K562 (cell line): ENCODE measurements around the gene MASP1. TPM values are rescaled to one million over a fixed set of nuclear protein-coding genes. Genes with fewer than 3 reads are reported as not detected.
A peak's percentile ranks its signal among the peaks of the same experiment; 100 is the strongest.

Experiments used
- ATAC-seq: fragments of 200-7000 bp; cut with Tn5 transposase; 3 replicates; pipeline ENCODE4 v1.9.1; 2020; ENCODE audit warnings: moderate library complexity
- BruUV-seq: library from RNA; stranded (reverse); fragments of 400-500 nt; replicated peaks from 2 replicates; lab custom pipeline; 2021; lab: Mats Ljungman, UMichigan
- CTCF ChIA-PET: fragments of 300-600 bp; formaldehyde crosslinking; extraction: SDS; loops from one replicate; lab custom pipeline; 2021; ENCODE audit warnings: low intra/inter-chr PET ratio; lab: Yijun Ruan, JAX
- POLR2A ChIA-PET: fragments of 300-600, 350-650 bp; sonication (Branson Sonifier 250); formaldehyde crosslinking; extraction: SDS; loops from one replicate; lab custom pipeline; 2021; ENCODE audit warnings: antibody characterized with exemption, inconsistent platforms; lab: Yijun Ruan, JAX
- DNase-seq, 4 experiments: peaks; one replicate each; pipeline versions ENCODE4 v3.0.0 to v3.0.0-alpha.2; 2011 to 2018; ENCODE audit warnings: low spot score in 3 of 4, mixed read lengths in 3 of 4; ENCODE audit errors: extremely low read depth in 1 of 4
- FAIRE-seq: peaks from 2 replicates; lab custom pipeline; 2011; peaks lifted over from hg19 to GRCh38; lab: Jason Lieb, UNC
- H2AFZ ChIP-seq: 2 replicates; pipeline ENCODE4 v1.6.0; 2011; ENCODE audit warnings: low read depth, low read length, control low read depth, inconsistent platforms
- H3K27ac ChIP-seq: fragments of 200-600 bp; 3 replicates; pipeline ENCODE4 v1.8.0; 2011; ENCODE audit warnings: low read depth, mild to moderate bottlenecking, control low read depth, inconsistent platforms, low read length, moderate library complexity, mixed read lengths; ENCODE audit errors: extremely low read depth
- H3K27me3 ChIP-seq, 2 experiments: fragments of 300-600 bp in 1 of 2; 2 replicates in 1 of 2; 3 replicates in 1 of 2; pipeline versions ENCODE4 v1.6.0 to v1.8.0; 2011; ENCODE audit warnings: inconsistent platforms in 2 of 2, low read length in 2 of 2, mild to moderate bottlenecking in 1 of 2, mixed read lengths in 1 of 2, moderate library complexity in 1 of 2; ENCODE audit not compliant: control insufficient read depth in 2 of 2, insufficient read depth in 2 of 2
- H3K36me3 ChIP-seq: fragments of 300-600 bp; 3 replicates; pipeline ENCODE4 v1.8.0; 2011; ENCODE audit warnings: mild to moderate bottlenecking, low read length, inconsistent platforms; ENCODE audit not compliant: control insufficient read depth, insufficient read depth
- H3K4me1 ChIP-seq, 2 experiments: fragments of 200-600 bp in 1 of 2; replicated peaks in 1 of 2; 2 replicates in 1 of 2; 3 replicates in 1 of 2; pipeline versions ENCODE4 v1.5.1 to v1.8.0; 2011; ENCODE audit warnings: inconsistent platforms in 2 of 2, low read length in 2 of 2, mild to moderate bottlenecking in 1 of 2, mixed read lengths in 1 of 2, moderate library complexity in 1 of 2; ENCODE audit not compliant: control insufficient read depth in 2 of 2, insufficient read depth in 2 of 2
- H3K4me2 ChIP-seq: 2 replicates; pipeline ENCODE4 v1.6.1; 2011; ENCODE audit warnings: low read length, control low read depth, inconsistent platforms, mixed read lengths; ENCODE audit not compliant: insufficient read depth
- H3K4me3 ChIP-seq: fragments of 200-600 bp; sonication (generic), shearing (Covaris generic); 2 replicates; pipeline ENCODE4 v1.5.1; 2016; ENCODE audit warnings: control low read depth, inconsistent platforms
- H3K79me2 ChIP-seq: fragments of 200-600 bp; 3 replicates; pipeline ENCODE4 v1.8.0; 2011; ENCODE audit warnings: low read length, inconsistent platforms; ENCODE audit not compliant: control insufficient read depth, insufficient read depth
- H3K9ac ChIP-seq, 2 experiments: 2 replicates each; pipeline versions ENCODE4 v1.6.0 to v1.6.1; 2011; ENCODE audit warnings: low read depth in 2 of 2, low read length in 2 of 2, control low read depth in 1 of 2, inconsistent platforms in 1 of 2, mild to moderate bottlenecking in 1 of 2, mixed read lengths in 1 of 2; ENCODE audit not compliant: insufficient read depth in 1 of 2
- H3K9me1 ChIP-seq: one replicate; pipeline ENCODE4 v1.6.0; 2011; ENCODE audit warnings: inconsistent platforms, mild to moderate bottlenecking, low read length, moderate library complexity; ENCODE audit not compliant: control insufficient read depth, insufficient read depth
- H3K9me3 ChIP-seq: replicated peaks from 2 replicates; pipeline ENCODE4 v1.5.1; 2011; ENCODE audit warnings: low read depth, low read length, inconsistent platforms; ENCODE audit not compliant: control insufficient read depth, insufficient read depth
- H4K20me1 ChIP-seq: replicated peaks from 2 replicates; pipeline ENCODE4 v1.6.1; 2011; ENCODE audit warnings: low read length, inconsistent platforms, mixed read lengths; ENCODE audit not compliant: control insufficient read depth, insufficient read depth
- AFF1 ChIP-seq, 2 experiments: fragments of 450-650 bp; IDR thresholded peaks; 2 replicates each; pipeline ENCODE4 v1.6.1; 2018; ENCODE audit warnings: mild to moderate bottlenecking in 2 of 2, low read depth in 1 of 2; ENCODE audit not compliant: partially characterized antibody in 2 of 2
- ATF6 ChIP-seq: sonication (generic); formaldehyde crosslinking; IDR thresholded peaks from 2 replicates; pipeline ENCODE4 v1.4.0; 2020; ENCODE audit warnings: mild to moderate bottlenecking, missing genetic modification reagents
- CEBPG ChIP-seq, 3 experiments: fragments of 200-800 bp in 1 of 3; sonication (Bioruptor generic) in 1 of 3; sonication (generic) in 1 of 3; formaldehyde crosslinking in 1 of 3; IDR thresholded peaks in 2 of 3; conservative IDR thresholded peaks in 1 of 3; 2 replicates each; pipeline versions ENCODE4 v1.6.1 to v1.8.0; 2016 to 2022; ENCODE audit warnings: missing compliant biosample characterization in 2 of 3, missing genetic modification characterization in 2 of 3, mild to moderate bottlenecking in 1 of 3, missing genetic modification reagents in 1 of 3
- FOSL1 ChIP-seq: fragments of 200-800 bp; sonication (Bioruptor generic); conservative IDR thresholded peaks from 2 replicates; pipeline ENCODE4 v1.6.1; 2016; ENCODE audit warnings: missing genetic modification characterization, missing compliant biosample characterization
- RBM17 ChIP-seq: fragments of 200-400 bp; formaldehyde crosslinking; IDR thresholded peaks from 2 replicates; pipeline ENCODE4 v1.6.1; 2017; ENCODE audit warnings: low read depth, mild to moderate bottlenecking, low read length, borderline replicate concordance
- TRIM28 ChIP-seq: fragments of 450-650 bp; IDR thresholded peaks from 2 replicates; pipeline ENCODE4 v1.6.1; 2017
- ZC3H11A ChIP-seq: IDR thresholded peaks from 2 replicates; pipeline ENCODE4 v1.6.1; 2012; ENCODE audit warnings: low read depth, low read length, improper control_type of control experiment
- ZNF589 ChIP-seq: fragments of 200-800 bp; sonication (Bioruptor generic); IDR thresholded peaks from 2 replicates; pipeline ENCODE4 v1.6.1; 2016; ENCODE audit warnings: low read depth, missing genetic modification characterization, missing compliant biosample characterization
- WGBS: fragments of 100-300 bp; shearing (Covaris generic); methylation state at CpG from one replicate; pipeline ENCODE4 v1.1.6; 2016; ENCODE audit warnings: low coverage, mixed read lengths; ENCODE audit not compliant: insufficient coverage; ENCODE audit errors: missing lambda C conversion rate; 5-methylcytosine and 5-hydroxymethylcytosine counted together
- in situ Hi-C: fragments of 300-500 bp; cut with MboI; formaldehyde crosslinking; loops from 4 replicates; pipeline ENCODE4 v1.15.0; 2018; ENCODE audit warnings: inconsistent platforms, mixed read lengths
- intact Hi-C: fragments of 100-400 bp; cut with micrococcal nuclease; formaldehyde crosslinking; loops from 2 replicates; pipeline ENCODE4 v1.14.2; 2022
- polyA plus RNA-seq, 8 experiments: library from polyadenylated mRNA; depleted of rRNA in 4 of 8; stranded (reverse) in 5 of 8; unstranded in 3 of 8; fragments of >200 nt; fragmentation: Nextera tagmentation in 2 of 8; fragmentation: Illumina TruSeq in 1 of 8; extraction: Ambion mirVana in 2 of 8; extraction: Trizol in 1 of 8; gene quantifications; 2 replicates each; pipeline versions ENCODE4 v1.2.1 to v1.2.3, GENCODE V29; 2011 to 2014; ENCODE audit warnings: inconsistent platforms in 1 of 8, missing spikeins in 1 of 8
- total RNA-seq, 7 experiments: library from RNA; depleted of rRNA in 6 of 7; stranded (reverse); fragments of >200 nt in 6 of 7; fragmentation: Illumina TruSeq in 2 of 7; extraction: Trizol in 2 of 7; gene quantifications; 2 replicates each; pipeline versions ENCODE4 v1.2.1 to v1.2.3, GENCODE V29; 2011 to 2021; ENCODE audit warnings: low replicate concordance in 1 of 7

Gene MASP1
- total and polyA plus RNA-seq, 9 of the 15 experiments (the other 6 are each of a cell fraction or from before 2014, with no cell fraction given): 0.03 to 0.24 (median 0.20) TPM; not detected in 3

GRCh38 chr3:187296911-187297310 is 5.4 kb upstream of the MASP1 start:
- 0% methylated on average over 2 of the region's 2 CpGs for WGBS
- no peaks in the 10 kb centered on the region for H4K20me1 ChIP-seq
- TF ChIP-seq ZNF589 (CRISPR knock-in tag) (no peak), FOSL1 (tag) (0 out of 2 replicates have a peak, but pooled peaks have one; percentile 40)
- TF ChIP-seq, all 486 proteins: peak for 1
- DNase-seq (no peak), ATAC-seq (no peak), FAIRE-seq (no peak)
- no peak overlapping the region for H3K27ac ChIP-seq
- H3K27me3 ChIP-seq: peaks cover 2 to 10% of the 10 kb centered on the region in 2 experiments; a peak in 3 of 5 replicates
- H3K9ac ChIP-seq: no peak overlapping the region
- H3K4me1 ChIP-seq: no peaks in the 10 kb centered on the region; a peak in 1 of 5 replicates
- ChIA-PET POLR2A (no interaction called here), CTCF (interaction anchor here (0.9 kb wide), 1 partner anchor 9 kb away, joined by 4 read pairs; no protein-coding TSS in a partner anchor)
- no peak overlapping the region for H3K4me2 ChIP-seq
- no TSS peak for BruUV-seq
- no peaks in the 10 kb centered on the region for H3K36me3 ChIP-seq
- H2AFZ ChIP-seq: no peak overlapping the region
- intact Hi-C loops: loop anchor here (10.0 kb wide), 1 partner anchor 182 kb away; no protein-coding TSS in a partner anchor
- in situ Hi-C loops: no loop called here
- no peaks in the 10 kb centered on the region for H3K79me2 ChIP-seq
- H3K9me3 ChIP-seq: no peaks in the 10 kb centered on the region
- H3K9me1 ChIP-seq: no peaks in the 10 kb centered on the region
- no peak overlapping the region for H3K4me3 ChIP-seq

GRCh38 chr3:187296058-187296457 is 4.5 kb upstream of the MASP1 start:
- no peak overlapping the region for H3K4me2 ChIP-seq
- intact Hi-C loops (loop anchor here (10.0 kb wide), 1 partner anchor 181 kb away; no protein-coding TSS in a partner anchor), in situ Hi-C loops (no loop called here)
- peaks cover 4 to 16% of the 10 kb centered on the region in 2 experiments; a peak in 4 of 5 replicates for H3K27me3 ChIP-seq
- H4K20me1 ChIP-seq: no peaks in the 10 kb centered on the region
- no peak overlapping the region for H3K4me3 ChIP-seq
- no peak for DNase-seq
- no peak overlapping the region for H2AFZ ChIP-seq
- CTCF ChIA-PET: interaction anchor here (0.6 to 0.9 kb wide), 3 partner anchors 23 to 651 kb away, joined by 3 to 4 read pairs (median 3); no protein-coding TSS in a partner anchor
- WGBS: 2% methylated on average over 3 of the region's 3 CpGs
- no peak overlapping the region for H3K27ac ChIP-seq
- no peaks in the 10 kb centered on the region for H3K36me3 ChIP-seq
- H3K79me2 ChIP-seq: no peaks in the 10 kb centered on the region
- no peak for ATAC-seq
- no peak for FAIRE-seq
- H3K9me3 ChIP-seq: no peaks in the 10 kb centered on the region
- H3K9ac ChIP-seq: no peak overlapping the region
- no TSS peak for BruUV-seq
- no peaks in the 10 kb centered on the region for H3K9me1 ChIP-seq
- H3K4me1 ChIP-seq: no peaks in the 10 kb centered on the region; a peak in 1 of 5 replicates
- POLR2A ChIA-PET: interaction anchor here (0.6 kb wide), 2 partner anchors 18 to 332 kb away, joined by 4 read pairs; no protein-coding TSS in a partner anchor
- no peak for TF ChIP-seq TRIM28
- TF ChIP-seq CEBPG (CRISPR knock-in tag; IDR thresholded peaks at IDR 0.05): no peak
- no peak; a peak in 2 of 4 replicates for TF ChIP-seq CEBPG (tag; conservative IDR thresholded peaks at IDR 0.05 in 1 of 2, IDR thresholded peaks at IDR 0.05 in 1 of 2)
- no peak for TF ChIP-seq AFF1 (IDR thresholded peaks at IDR 0.05; ENCODE audit: low read depth in 1 of 2, partially characterized antibody in 2 of 2)
- no peak for TF ChIP-seq ATF6
- TF ChIP-seq ZC3H11A: no peak
- TF ChIP-seq RBM17: no peak
